Measurements from ENCODE around the gene SMIM20.

DNA sequence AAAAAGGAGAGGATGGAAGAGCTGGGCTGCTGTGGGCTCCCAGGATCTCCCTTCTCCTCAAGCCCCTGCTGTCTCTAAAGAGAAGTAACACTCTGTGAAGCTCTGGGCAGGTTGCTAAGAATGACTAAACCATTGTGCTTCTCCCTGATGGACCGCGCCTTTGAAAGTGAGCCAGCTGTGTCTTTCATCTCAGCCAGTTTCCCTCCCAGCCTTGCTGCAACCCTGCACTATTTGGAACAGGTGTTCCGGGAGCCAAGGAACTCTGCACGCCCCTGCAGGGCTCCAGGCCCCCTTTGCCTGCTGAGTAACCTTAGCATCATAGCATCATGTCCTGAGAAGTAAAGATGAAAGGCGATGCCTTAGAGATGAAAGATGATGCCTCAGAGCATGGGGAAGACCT, 39.7 kb downstream of the SMIM20 start:
- TF ChIP-seq, protein P1, sequence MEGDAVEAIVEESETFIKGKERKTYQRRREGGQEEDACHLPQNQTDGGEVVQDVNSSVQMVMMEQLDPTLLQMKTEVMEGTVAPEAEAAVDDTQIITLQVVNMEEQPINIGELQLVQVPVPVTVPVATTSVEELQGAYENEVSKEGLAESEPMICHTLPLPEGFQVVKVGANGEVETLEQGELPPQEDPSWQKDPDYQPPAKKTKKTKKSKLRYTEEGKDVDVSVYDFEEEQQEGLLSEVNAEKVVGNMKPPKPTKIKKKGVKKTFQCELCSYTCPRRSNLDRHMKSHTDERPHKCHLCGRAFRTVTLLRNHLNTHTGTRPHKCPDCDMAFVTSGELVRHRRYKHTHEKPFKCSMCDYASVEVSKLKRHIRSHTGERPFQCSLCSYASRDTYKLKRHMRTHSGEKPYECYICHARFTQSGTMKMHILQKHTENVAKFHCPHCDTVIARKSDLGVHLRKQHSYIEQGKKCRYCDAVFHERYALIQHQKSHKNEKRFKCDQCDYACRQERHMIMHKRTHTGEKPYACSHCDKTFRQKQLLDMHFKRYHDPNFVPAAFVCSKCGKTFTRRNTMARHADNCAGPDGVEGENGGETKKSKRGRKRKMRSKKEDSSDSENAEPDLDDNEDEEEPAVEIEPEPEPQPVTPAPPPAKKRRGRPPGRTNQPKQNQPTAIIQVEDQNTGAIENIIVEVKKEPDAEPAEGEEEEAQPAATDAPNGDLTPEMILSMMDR (IDR thresholded peaks at IDR 0.05; ENCODE audit: low read length): no peak
- TF ChIP-seq EZH2 (optimal IDR thresholded peaks at IDR 0.05; ENCODE audit: low read depth, low read length): no peak

Data from MM.1S (cell line).